HG02870 (cell line): ENCODE measurements around the gene SHMT2.

Experiments used
- ATAC-seq: cut with Tn5 transposase; IDR thresholded peaks from one replicate; pipeline ENCODE4 v1.9.1; 2021; ENCODE audit warnings: mild to moderate bottlenecking, moderate library complexity; ENCODE audit not compliant: unreplicated experiment

Gene SHMT2

DNA sequence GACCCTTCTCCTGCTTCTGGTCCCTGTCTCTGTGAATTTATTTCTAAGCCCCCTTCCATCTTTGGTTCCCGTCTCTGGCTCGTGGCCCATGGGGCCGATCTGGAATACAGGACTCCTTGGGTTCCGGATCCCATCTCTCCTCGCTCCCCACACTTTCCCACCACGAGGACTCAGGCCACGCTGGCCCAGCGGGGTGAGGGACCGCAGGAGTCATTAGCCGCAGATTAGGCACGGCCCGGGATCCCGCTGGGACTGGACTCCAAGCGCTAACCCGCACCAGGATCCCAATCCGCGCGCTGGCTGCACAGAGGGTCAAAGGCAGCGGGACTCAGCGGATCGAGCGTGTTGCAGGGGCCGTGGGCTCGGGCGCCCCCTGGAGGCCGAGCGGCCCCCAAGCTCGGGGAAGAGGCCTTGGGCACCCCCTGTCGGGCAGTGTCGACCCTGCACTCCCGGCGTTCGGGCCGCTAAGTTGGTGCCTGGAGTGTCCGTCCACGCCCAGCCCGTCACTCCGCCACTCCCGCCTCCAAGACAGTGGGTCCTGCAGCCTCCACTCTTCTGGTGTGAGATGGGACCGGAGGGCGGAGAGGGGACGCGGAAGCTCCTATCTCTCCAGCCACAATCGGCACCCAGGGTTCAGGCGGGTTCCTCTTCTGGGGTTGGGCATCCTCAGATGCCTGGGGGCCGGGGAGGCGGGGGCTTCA is 9.5 kb downstream of the SHMT2 start:
- ATAC-seq = peak; percentile 46

DNA sequence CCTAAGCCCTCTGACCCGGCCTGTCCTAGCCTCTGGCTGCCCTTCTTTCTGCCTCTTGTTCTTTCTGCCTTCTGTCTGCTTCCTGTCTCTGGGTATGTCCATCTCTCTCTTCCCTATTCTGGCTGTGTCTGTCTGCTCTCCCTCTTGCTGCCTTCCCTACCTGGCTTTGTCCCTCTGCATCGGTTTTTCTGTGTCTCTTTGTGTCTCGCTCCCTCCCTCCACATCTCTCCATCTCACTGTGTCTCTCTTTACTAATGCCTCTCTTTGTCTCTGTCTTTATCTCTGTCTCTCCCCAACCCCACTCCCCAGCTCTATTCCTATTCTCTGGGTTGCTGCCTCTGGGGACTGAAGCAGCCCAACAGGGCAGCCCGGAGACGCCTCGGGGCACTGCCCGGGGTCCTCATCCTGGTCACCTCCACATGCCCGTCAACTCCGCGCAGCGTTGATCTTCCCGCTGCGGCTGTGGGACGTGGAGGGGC is 10.1 kb downstream of the SHMT2 start:
- no peak for ATAC-seq

DNA sequence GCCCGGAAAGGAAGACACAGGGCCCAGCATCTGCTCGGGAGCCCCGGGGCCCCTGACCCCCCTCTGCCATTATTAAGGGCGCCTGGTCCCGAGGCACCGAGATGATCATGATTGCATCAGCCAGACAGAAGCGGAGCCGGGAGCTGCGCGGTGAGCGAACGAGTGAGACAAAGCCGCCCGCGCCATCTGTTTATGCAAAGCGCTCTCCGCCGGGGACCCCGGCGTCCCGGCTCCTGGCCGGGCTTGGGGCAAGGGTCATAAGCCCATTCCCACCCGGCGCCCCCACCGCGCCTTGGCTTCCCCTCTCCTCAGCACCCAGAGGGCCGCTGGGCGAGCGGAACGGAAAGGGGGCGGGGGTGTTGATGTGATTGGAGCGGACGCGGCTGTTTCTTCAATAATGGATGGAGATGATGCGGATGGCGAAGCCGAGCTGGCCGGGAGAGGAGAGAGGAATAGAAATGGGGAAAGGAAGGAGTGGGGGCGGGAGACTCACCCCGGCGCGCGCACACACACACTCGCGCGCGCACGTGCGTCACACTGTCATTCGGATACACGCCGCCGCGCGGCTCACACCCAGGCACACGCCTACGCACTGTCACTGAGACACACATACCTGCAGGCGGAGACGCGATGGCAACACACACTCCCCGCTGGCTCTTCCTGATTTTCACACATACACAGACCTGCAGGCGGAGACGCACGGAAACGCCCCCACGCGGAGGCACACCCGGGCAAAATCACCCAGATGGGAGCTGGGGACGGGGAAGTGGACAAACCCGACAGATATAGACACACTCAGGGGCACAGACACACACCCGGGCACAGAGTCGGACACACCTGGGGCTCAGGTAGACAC is 10.8 kb downstream of the SHMT2 start:
- ATAC-seq = no peak

DNA sequence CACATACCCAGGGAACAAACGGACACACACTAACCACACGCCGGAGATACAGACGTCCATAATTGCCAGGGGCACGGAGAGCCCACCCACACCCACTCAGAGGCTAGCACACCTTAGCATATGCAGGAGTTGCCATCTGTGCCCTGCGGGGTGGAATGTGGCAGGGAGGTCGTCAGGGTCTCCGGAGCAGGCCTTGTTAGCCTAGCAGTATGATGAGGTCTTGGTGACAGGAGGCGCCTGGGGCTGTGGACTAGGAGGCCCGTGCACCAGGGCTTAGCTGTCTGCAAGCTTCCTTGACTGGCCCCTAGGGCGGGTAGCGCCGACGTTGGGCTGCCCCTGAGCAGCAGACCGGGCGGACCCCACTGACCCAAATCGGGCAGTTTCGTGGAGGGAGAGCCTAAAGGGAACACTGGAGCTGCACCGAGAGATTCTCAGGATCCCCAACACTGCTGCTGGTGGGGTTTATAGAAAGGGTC is 11.5 kb downstream of the SHMT2 start:
- no peak for ATAC-seq

DNA sequence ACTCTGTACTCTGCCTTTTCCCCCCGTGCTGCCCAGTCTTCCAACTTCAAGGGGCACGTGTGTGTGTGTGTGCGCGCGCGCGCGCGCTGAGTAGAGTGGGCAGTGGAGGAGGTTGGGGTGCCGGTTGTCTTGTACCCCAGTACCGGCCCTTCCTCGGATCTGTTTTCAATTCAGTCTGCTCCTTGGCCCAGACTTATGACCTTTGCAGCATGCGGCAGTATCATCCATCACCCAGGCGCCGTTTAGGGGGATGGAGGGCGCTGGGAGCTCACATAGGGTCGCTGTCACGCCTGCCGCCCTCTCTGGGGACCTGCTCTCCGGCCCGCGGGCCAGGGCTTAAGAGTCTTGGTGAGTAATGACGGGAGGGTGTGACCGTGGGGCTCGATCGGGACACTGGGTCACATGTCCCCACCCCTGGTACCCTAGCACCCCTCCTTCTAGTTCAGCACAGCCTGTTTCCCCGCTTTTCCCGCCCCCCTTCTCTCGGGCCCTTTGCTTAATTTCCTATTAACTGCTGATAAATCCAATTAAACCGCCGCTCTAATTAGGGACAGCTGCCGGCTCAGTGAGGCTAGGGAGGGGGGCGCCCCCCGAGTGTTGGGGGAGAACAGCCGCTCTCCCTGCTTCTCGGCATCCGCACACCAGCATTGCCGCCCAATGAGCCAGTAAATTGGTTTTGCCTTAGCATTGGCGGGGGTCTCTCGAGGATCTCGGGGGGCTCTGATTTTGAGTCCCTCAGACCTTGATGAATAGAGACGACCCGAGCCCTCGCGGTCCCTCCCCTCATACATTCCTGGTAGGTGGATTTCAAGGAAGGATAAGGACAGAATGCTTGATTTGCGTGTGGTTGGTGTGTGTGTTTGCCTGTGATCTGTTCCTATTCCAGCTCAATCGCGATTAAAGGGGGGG is 12.1 kb downstream of the SHMT2 start:
- no peak for ATAC-seq

DNA sequence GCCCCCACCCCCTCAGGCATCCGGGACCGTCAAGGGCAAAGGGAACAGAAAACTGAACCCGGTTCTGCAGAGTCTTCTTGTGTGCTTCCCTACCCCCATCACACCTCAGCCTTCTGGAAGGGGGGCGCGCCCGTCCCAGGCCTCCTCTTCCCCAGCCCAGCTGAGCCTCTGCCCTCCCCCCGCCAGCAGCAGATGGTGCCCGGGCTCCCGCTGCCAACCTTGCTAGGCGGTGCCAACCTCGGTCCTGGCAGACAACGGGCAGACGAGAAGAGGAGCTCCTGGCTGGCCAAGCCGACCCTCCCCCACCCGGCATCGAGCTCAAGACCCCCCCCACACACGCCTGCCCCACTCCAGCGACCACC is 12.8 kb downstream of the SHMT2 start:
- ATAC-seq = no peak

DNA sequence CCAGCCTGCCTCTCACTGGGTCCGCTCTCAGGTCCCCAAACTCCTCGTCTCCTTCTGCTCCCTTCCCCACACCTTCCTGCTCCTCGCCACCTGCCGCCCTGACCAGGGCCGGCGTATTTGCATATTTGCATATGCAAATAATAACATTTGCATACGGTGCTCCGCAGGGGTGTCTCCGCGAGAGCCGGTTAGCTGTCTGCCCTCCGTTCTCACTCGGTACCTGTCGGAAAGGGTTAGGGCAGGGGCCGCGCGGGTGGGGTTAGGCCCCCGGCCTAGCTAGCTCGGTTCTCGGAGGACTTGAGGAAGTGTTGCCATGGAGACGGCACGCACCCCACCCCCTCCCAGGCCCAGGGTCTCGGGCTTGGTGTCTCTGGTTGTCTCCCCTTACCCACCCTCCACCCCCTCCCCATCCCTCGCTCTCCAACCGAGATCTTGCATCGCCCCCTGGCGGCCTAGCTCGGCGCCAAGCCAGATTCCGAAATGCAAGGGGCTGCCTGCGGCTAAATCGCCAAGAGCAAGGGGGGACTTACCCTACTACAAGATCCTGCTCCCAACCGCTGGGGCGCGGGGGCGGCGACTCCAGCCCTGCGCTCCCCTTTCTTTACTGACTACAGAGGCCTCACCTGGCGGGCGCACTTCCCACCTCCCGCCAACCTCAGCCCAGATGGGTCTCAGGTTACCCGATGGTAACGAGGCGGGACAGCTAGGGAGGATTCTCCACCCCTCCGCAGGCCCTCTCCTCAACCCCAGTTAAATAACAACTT is 13.4 kb downstream of the SHMT2 start:
- no peak for ATAC-seq

DNA sequence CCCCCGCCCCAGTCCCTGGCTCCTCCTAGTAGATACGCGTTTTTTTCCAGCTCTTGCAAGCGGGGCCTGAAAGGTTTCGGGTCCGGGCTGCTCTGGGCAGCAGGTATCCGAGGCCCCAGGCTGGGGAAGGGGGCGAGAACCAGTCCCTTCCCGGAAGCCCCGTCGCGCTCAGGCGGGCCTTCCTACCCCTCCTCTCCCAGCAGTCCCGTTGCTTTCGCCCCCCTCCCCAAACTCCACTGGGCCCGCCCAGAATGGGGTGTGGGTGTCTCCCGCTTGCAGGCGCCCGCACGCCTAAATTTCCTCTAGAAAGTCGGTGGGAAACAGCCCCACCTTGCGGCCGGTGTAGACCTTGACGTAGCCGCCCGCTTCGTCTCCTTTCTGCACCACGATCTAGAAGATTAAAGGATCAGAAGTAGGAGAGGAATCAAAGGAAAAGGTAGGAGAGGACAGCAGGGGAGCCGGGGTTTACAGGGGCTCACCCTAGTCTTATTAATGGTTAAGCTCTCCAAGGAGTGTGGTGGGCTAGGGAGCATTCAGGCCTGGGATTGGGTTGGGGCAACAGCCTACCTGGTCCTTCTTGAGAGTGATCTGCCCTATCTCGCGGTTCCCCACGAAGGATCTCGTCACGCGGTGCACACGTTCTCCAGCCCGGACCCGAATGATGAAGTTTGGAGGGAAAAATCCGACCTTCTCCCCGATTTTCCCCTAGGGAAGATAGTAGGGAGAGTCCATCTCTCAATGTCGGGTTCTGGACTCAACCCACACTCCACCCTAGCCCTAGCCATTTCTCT is 14.2 kb downstream of the SHMT2 start:
- no peak for ATAC-seq

DNA sequence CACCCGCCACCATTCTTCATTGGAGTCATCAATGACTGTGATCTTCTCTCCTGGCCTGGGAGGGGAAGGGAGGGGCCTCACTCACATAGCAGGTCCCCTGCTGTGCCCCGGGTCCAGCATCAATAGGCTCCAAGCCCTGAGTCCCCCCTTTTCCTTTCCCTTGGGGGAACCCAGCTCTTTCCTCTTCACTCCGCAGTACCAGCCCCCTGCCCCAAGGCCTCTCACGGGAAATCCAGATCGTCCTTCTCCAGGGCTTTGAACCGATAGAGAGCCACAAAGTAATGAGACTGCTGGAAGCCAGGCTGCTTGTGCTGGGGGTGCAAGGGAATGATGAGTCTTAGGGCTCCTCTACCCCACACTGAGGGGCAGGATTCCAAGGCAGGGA is 14.8 kb downstream of the SHMT2 start:
- no peak for ATAC-seq

DNA sequence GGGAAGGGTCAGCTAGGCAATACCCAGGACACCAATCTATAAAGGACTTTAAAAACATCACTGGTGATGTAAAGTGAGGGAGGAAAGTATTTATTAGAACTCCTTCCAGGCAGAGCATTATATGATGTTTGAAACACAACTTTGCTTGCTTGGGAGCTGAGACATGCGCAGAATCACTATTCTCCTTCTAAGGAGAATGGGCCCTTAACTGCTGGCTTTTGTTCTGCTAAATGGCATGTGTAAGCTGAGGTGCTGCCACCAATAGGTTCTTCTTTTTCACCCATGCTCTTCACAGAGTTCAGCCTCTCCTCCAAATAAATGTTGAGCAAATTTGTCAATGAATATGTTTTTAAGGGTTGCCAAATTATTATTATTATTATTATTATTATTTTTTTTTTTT is 17.5 kb downstream of the SHMT2 start:
- no peak for ATAC-seq

DNA sequence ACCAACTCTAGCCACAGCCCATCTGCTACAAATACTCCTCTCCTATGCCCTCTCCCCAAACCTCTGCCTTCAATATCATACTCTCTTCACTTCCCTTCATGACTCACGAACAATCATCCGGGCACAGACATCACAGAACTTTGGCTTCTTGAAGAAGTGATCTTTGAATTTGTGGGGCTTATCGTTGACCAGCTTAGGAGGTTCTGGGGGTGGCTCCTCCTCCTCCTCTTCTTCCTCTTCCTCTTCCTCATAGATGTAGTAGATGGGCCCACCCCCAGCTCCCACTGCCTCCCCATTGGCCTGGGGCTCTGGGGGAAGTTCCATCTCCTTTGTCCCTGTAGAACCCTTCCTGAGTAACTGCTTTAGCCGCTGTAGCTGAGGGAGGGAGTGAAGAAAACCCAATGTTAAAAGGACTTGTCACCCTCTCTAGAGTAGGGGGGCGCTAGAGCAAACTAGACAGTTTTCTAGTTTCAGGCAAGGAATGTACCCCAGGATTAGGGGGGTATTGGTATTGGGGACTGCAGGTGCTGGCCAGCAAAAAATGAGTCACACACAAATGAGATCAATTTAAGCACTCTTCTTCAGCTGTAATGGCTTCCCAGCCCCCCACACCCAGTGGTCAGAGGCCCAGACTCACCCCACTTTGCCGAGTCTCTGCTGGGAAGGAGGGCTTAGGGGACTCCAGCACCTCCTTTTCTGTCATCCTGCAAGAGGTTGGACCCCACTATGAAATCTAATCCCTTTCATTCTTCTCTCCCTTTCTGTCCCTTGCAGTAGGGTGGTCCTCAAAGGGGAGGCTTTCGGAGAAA is 19.6 kb downstream of the SHMT2 start:
- ATAC-seq = no peak

DNA sequence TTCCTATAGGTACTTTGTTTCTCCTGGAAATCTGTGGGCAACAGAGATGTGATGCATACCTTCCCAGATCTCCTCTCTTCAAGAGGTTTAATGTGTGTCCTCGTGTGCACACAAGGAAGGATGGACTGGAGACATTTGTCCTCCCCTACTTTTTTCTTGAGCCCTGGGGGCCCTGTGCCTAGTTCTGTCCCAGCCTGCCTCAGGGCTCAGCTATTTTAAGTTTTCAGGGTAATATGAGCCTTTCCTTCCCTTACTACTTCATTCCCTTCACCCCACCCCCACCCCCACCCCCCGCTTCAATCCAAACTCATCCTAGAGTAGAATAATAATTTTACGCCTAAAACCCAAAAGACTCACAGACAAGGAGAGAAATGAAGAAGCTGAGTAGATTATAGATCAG is 21.0 kb downstream of the SHMT2 start:
- ATAC-seq = no peak

DNA sequence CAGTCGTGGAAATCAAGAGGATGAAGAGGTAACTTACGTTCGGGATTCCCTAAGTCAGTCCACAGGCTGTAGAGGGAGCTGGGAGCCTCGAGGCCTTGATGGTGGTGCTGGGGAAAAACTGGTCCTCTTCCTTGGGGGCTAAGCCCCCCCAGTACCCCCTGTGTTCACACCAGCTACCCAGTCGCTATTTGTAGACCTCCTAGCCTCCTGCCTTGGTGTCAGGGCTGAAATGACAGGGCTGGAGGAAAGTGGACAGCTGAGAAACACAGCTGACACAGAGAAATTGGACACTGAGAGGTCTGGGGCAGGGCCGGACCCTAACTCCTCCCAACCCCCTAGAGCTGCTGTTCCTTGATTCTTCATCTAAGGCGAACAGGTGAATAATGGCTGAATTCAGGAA is 21.4 kb downstream of the SHMT2 start, which contains the start of gene STAC3:
STAC3 (minus strand) TSS at position 232 of the 400 bp plus-strand sequence. CDS start 1,551 bp downstream, outside the sequence.
- no peak for ATAC-seq

DNA sequence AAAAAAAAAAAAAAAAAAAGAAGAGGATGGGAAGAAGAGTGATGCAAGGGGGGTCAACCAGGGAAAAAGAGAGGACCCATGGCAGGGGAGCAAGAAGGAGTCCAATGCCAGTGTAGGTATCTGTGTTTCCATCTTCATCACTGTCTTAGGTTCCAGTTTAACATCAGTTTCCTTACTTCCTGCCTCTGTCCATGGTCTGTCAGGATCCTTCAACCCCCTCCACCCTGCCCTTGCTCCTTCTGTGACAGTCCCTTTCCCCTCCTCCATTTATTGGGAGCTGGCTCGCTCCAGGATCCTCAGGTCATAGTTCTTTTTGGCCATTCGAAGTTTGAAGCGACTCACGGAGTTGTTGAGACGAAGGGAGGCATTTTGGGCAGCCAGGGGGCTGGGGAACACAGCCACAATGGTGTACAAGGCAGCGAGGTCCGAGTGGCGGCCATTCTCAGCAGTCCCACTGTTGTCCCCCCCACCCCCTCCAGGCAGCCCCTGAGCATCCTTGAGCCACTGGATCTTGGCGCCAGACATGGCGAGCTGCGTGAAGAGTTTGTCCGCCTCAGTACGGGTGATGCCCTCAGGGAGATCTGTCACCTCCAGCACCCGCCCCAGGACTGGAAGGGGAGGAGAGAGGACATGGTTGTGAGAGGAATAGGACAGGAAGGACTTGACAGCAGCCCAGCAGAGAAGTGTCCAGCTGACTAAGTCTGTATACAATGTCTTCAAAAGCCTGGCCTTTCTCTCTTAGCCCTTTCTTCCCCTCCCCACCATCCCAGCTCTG is 25.2 kb downstream of the SHMT2 start:
- ATAC-seq = no peak

DNA sequence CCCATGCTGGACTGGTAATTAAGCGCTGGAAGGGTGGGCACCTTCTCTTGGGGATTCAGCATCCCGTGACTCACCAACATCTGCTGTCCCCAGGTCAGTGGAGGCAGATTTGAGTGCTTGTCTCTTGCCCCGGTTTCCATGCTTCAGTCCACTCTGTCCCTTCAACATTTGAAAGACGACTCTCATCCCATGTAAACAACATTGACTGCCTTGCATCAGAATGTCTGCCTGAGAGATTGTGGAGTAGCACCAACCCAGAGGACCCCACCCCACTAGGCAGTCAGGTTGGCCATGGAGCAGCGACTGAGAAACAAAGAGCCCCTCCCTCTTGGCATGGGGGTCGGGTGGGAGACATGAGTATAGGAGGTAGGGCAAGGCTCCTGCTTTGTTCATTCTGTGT is 26.4 kb downstream of the SHMT2 start:
- no peak for ATAC-seq

DNA sequence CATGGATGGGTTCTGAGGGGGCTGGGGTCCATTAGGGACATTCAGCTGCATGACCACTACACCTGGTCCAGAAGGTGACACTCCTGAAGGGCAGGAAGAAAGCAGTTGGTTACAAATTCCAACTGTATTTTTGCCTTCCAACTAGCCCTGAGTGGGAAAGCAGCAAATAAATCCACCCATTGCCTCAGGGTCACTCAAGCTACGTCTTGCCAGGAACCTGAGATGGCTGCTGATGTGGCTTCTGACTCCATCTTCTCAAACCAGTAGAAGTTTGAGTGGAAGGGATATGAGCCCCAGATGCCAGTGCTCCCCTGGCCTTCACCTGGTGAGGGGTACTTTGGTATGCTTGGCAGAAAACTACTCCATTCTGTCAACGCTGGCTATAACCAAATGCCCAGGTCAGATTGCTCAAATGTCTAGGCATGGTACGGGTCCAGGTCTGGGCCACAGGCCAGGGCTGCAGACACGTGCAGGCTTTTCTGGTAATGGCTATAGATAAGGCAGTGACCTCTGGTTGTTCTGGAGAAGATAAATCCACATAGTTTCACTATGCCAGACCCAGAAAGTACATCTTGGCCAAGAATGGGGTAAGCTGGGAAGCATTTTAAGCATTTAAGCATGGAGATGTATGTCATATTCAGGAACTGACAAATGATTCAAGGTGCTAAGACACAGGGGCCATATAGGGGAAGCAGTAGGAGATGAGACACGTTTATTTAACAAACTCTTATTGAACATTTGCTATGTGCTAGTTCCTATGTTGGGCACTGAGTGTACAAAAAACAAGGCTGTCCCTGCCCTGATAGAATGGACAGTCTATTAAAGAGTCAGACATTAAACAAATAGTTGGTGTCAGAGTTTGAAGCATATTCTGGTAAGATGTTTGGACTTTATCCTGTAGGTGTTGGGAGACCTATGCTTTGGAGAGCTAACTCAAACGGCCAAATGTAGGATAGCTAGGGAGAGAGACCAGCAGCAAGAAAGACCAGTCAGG is 29.8 kb downstream of the SHMT2 start:
- no peak for ATAC-seq

DNA sequence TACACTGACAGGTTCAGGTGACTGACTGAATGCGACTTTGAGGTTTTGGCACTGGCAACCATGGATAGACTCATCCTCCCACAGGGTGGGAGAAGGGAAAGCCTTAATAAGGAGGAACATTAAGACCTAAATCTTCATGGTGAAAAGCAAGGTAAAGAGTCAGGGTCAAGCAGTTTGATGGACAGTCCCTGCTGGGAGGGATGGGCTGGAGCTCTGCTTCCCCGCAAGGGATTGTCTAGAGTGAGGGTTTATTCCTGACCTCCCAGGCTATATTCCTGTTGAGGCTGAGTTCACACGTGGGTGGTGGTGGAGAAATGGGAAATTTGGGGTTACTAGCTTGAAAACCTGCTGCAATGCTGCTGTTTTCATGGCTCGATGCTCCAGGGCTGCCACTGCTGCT is 30.9 kb downstream of the SHMT2 start:
- ATAC-seq = no peak
